Measurements from ENCODE around the gene HDAC7. TPM values are rescaled to one million over a fixed set of nuclear protein-coding genes. Genes with fewer than 3 reads are reported as not detected.

The HDAC7 gene
- polyA plus RNA-seq, 1 donor, result 32.9 TPM

- DNase-seq, result no peak
- peaks cover 18% of the 10 kb centered on the region for H3K36me3 ChIP-seq (ENCODE audit: control insufficient read depth, insufficient read depth, low read length)
- peak overlapping the region; percentile 39 for H3K27ac ChIP-seq (ENCODE audit: low read length)
- WGBS (ENCODE audit: insufficient coverage, low lambda C conversion rate), result 33% methylated on average over 1 of the region's 2 CpGs
- peaks cover 2% of the 10 kb centered on the region for H3K27me3 ChIP-seq (ENCODE audit: control insufficient read depth, insufficient read depth, low read length)
- peaks cover 3% of the 10 kb centered on the region for H3K9me3 ChIP-seq (ENCODE audit: control insufficient read depth, low read depth, low read length)
- no peak overlapping the region for H3K4me3 ChIP-seq (ENCODE audit: low read length)
- H3K4me1 ChIP-seq (ENCODE audit: control insufficient read depth, insufficient read depth, low read length), result peaks cover 7% of the 10 kb centered on the region
These were observed 21.8 kb upstream of the HDAC7 start for GRCh38 chr12:47841501-47841900.

GRCh38 chr12:47840571-47840970 lies 20.9 kb upstream of the HDAC7 start:
- H3K27ac ChIP-seq (ENCODE audit: low read length), result no peak overlapping the region
- peaks cover 7% of the 10 kb centered on the region for H3K4me1 ChIP-seq (ENCODE audit: control insufficient read depth, insufficient read depth, low read length)
- H3K36me3 ChIP-seq (ENCODE audit: control insufficient read depth, insufficient read depth, low read length), result peaks cover 13% of the 10 kb centered on the region
- peaks cover 3% of the 10 kb centered on the region for H3K9me3 ChIP-seq (ENCODE audit: control insufficient read depth, low read depth, low read length)
- DNase-seq, result no peak
- peaks cover 2% of the 10 kb centered on the region for H3K27me3 ChIP-seq (ENCODE audit: control insufficient read depth, insufficient read depth, low read length)
- 100% methylated on average over 1 of the region's 1 CpG for WGBS (ENCODE audit: insufficient coverage, low lambda C conversion rate)
- H3K4me3 ChIP-seq (ENCODE audit: low read length), result no peak overlapping the region

GRCh38 chr12:47839214-47839876 lies 19.6 kb upstream of the HDAC7 start:
- H3K27ac ChIP-seq (ENCODE audit: low read length), result no peak overlapping the region
- peaks cover 7% of the 10 kb centered on the region for H3K4me1 ChIP-seq (ENCODE audit: control insufficient read depth, insufficient read depth, low read length)
- peaks cover 2% of the 10 kb centered on the region for H3K27me3 ChIP-seq (ENCODE audit: control insufficient read depth, insufficient read depth, low read length)
- no peak overlapping the region for H3K4me3 ChIP-seq (ENCODE audit: low read length)
- H3K9me3 ChIP-seq (ENCODE audit: control insufficient read depth, low read depth, low read length), result peaks cover under 1% of the 10 kb centered on the region
- peaks cover 7% of the 10 kb centered on the region for H3K36me3 ChIP-seq (ENCODE audit: control insufficient read depth, insufficient read depth, low read length)
- no peak for DNase-seq
- WGBS (ENCODE audit: insufficient coverage, low lambda C conversion rate), result no CpG with 5 or more reads among the region's 8 CpGs

- peaks cover under 1% of the 10 kb centered on the region for H3K36me3 ChIP-seq (ENCODE audit: control insufficient read depth, insufficient read depth, low read length)
- WGBS (ENCODE audit: insufficient coverage, low lambda C conversion rate), result no CpG with 5 or more reads among the region's 10 CpGs
- H3K27me3 ChIP-seq (ENCODE audit: control insufficient read depth, insufficient read depth, low read length), result peaks cover 2% of the 10 kb centered on the region
- no peak for DNase-seq
- peaks cover 7% of the 10 kb centered on the region for H3K4me1 ChIP-seq (ENCODE audit: control insufficient read depth, insufficient read depth, low read length)
- H3K4me3 ChIP-seq (ENCODE audit: low read length), result no peak overlapping the region
- no peak overlapping the region for H3K27ac ChIP-seq (ENCODE audit: low read length)
- H3K9me3 ChIP-seq (ENCODE audit: control insufficient read depth, low read depth, low read length), result no peaks in the 10 kb centered on the region
These were observed 18.7 kb upstream of the HDAC7 start for GRCh38 chr12:47838286-47838931.

- peak in 1 of 2 donors; percentile 63 for DNase-seq
- WGBS (ENCODE audit: insufficient coverage, low lambda C conversion rate), result 45% methylated on average over 4 of the region's 13 CpGs
- Histone ChIP-seq H3K4me3 (ENCODE audit: low read length) (no peak overlapping the region), H3K9me3 (ENCODE audit: control insufficient read depth, low read depth, low read length) (no peaks in the 10 kb centered on the region), H3K27me3 (ENCODE audit: control insufficient read depth, insufficient read depth, low read length) (peaks cover 2% of the 10 kb centered on the region), H3K36me3 (ENCODE audit: control insufficient read depth, insufficient read depth, low read length) (no peaks in the 10 kb centered on the region), H3K4me1 (ENCODE audit: control insufficient read depth, insufficient read depth, low read length) (peaks cover 7% of the 10 kb centered on the region), H3K27ac (ENCODE audit: low read length) (no peak overlapping the region)
These were observed 17.8 kb upstream of the HDAC7 start for GRCh38 chr12:47837190-47838171.

- no CpG with 5 or more reads among the region's 3 CpGs for WGBS (ENCODE audit: insufficient coverage, low lambda C conversion rate)
- Histone ChIP-seq H3K9me3 (ENCODE audit: control insufficient read depth, low read depth, low read length) (no peaks in the 10 kb centered on the region), H3K4me3 (ENCODE audit: low read length) (no peak overlapping the region), H3K4me1 (ENCODE audit: control insufficient read depth, insufficient read depth, low read length) (no peaks in the 10 kb centered on the region), H3K27me3 (ENCODE audit: control insufficient read depth, insufficient read depth, low read length) (peaks cover 2% of the 10 kb centered on the region), H3K36me3 (ENCODE audit: control insufficient read depth, insufficient read depth, low read length) (no peaks in the 10 kb centered on the region), H3K27ac (ENCODE audit: low read length) (no peak overlapping the region)
- no peak for DNase-seq
These were observed 16.1 kb upstream of the HDAC7 start for GRCh38 chr12:47835831-47836155.

GRCh38 chr12:47835006-47835830 lies 15.5 kb upstream of the HDAC7 start:
- no peak for DNase-seq
- H3K36me3 ChIP-seq (ENCODE audit: control insufficient read depth, insufficient read depth, low read length), result no peaks in the 10 kb centered on the region
- H3K4me3 ChIP-seq (ENCODE audit: low read length), result no peak overlapping the region
- no CpG with 5 or more reads among the region's 12 CpGs for WGBS (ENCODE audit: insufficient coverage, low lambda C conversion rate)
- H3K4me1 ChIP-seq (ENCODE audit: control insufficient read depth, insufficient read depth, low read length), result no peaks in the 10 kb centered on the region
- peaks cover 2% of the 10 kb centered on the region for H3K27me3 ChIP-seq (ENCODE audit: control insufficient read depth, insufficient read depth, low read length)
- no peaks in the 10 kb centered on the region for H3K9me3 ChIP-seq (ENCODE audit: control insufficient read depth, low read depth, low read length)
- H3K27ac ChIP-seq (ENCODE audit: low read length), result no peak overlapping the region

GRCh38 chr12:47834199-47834903 lies 14.6 kb upstream of the HDAC7 start:
- no peaks in the 10 kb centered on the region for H3K36me3 ChIP-seq (ENCODE audit: control insufficient read depth, insufficient read depth, low read length)
- no peak for DNase-seq
- no peak overlapping the region for H3K27ac ChIP-seq (ENCODE audit: low read length)
- H3K4me1 ChIP-seq (ENCODE audit: control insufficient read depth, insufficient read depth, low read length), result peaks cover 3% of the 10 kb centered on the region
- no peak overlapping the region for H3K4me3 ChIP-seq (ENCODE audit: low read length)
- H3K27me3 ChIP-seq (ENCODE audit: control insufficient read depth, insufficient read depth, low read length), result peaks cover 2% of the 10 kb centered on the region
- no CpG with 5 or more reads among the region's 8 CpGs for WGBS (ENCODE audit: insufficient coverage, low lambda C conversion rate)
- no peaks in the 10 kb centered on the region for H3K9me3 ChIP-seq (ENCODE audit: control insufficient read depth, low read depth, low read length)

GRCh38 chr12:47833591-47834012 lies 13.9 kb upstream of the HDAC7 start:
- no peak overlapping the region for H3K27ac ChIP-seq (ENCODE audit: low read length)
- no CpG with 5 or more reads among the region's 12 CpGs for WGBS (ENCODE audit: insufficient coverage, low lambda C conversion rate)
- H3K4me1 ChIP-seq (ENCODE audit: control insufficient read depth, insufficient read depth, low read length), result peaks cover 8% of the 10 kb centered on the region
- no peaks in the 10 kb centered on the region for H3K9me3 ChIP-seq (ENCODE audit: control insufficient read depth, low read depth, low read length)
- H3K36me3 ChIP-seq (ENCODE audit: control insufficient read depth, insufficient read depth, low read length), result no peaks in the 10 kb centered on the region
- no peak for DNase-seq
- H3K27me3 ChIP-seq (ENCODE audit: control insufficient read depth, insufficient read depth, low read length), result no peaks in the 10 kb centered on the region
- H3K4me3 ChIP-seq (ENCODE audit: low read length), result no peak overlapping the region
